ENCODE measurements around the gene ANKRD30A.

GRCh38 chr10:37206132-37206531 lies 80.7 kb downstream of the ANKRD30A start:
- TF ChIP-seq, protein P1, sequence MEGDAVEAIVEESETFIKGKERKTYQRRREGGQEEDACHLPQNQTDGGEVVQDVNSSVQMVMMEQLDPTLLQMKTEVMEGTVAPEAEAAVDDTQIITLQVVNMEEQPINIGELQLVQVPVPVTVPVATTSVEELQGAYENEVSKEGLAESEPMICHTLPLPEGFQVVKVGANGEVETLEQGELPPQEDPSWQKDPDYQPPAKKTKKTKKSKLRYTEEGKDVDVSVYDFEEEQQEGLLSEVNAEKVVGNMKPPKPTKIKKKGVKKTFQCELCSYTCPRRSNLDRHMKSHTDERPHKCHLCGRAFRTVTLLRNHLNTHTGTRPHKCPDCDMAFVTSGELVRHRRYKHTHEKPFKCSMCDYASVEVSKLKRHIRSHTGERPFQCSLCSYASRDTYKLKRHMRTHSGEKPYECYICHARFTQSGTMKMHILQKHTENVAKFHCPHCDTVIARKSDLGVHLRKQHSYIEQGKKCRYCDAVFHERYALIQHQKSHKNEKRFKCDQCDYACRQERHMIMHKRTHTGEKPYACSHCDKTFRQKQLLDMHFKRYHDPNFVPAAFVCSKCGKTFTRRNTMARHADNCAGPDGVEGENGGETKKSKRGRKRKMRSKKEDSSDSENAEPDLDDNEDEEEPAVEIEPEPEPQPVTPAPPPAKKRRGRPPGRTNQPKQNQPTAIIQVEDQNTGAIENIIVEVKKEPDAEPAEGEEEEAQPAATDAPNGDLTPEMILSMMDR (IDR thresholded peaks at IDR 0.05): no peak
- no peak for TF ChIP-seq TAF1 (IDR thresholded peaks at IDR 0.05; ENCODE audit: borderline replicate concordance, low read depth, low read length)
- TF ChIP-seq POLR2AphosphoS5 (IDR thresholded peaks at IDR 0.05; ENCODE audit: low read depth, low read length): no peak
- TF ChIP-seq RCOR1 (IDR thresholded peaks at IDR 0.05; ENCODE audit: low read length): no peak
- no peak for TF ChIP-seq MEF2A (IDR thresholded peaks at IDR 0.05; ENCODE audit: borderline replicate concordance, low read depth)
